GM18502 (cell line): ENCODE measurements around the gene MTMR6.
A peak's percentile ranks its signal among the peaks of the same experiment; 100 is the strongest.

Experiments used
- ATAC-seq: cut with Tn5 transposase; IDR thresholded peaks from one replicate; pipeline ENCODE4 v1.9.1; 2021; ENCODE audit warnings: mild to moderate bottlenecking; ENCODE audit not compliant: unreplicated experiment, poor library complexity

MTMR6 gene

DNA sequence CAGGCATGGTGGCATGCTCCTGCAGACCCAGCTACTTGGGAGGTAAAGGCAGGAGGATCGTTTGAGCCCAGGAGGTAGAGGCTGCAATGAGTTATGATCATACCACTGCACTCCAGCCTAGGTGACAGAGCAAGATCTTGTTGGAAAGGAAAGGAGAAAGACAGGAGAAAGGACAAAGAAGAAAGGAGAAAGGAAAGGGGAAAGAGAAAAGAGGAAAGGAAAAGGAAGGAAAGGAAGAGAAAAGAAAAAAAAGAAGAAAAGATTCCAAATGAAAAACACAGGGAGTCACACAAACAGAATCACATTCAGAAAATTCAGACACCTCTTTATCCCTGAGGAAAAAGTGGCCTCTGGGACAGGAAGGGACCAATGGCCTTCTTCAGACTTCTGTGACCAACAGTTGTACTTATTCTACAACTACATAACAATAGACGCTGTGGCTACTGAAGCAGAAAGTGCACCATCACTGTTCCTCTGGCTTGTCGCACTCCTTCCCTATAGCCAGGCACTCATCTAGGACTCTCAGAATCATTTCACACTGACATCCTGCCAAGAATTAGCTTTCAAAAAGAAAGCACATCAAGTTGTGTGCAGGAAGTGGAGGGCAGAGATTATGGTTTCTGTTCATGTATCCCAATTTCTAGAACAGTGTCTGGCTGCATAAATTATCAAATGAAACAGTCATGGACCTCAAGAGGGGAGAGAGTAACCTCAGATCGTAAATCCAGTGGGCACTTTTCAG is 5.9 kb downstream of the MTMR6 start:
- peak; percentile 73 for ATAC-seq

- ATAC-seq, result no peak
Observed at GRCh38 chr13:25280396-25280795, 6.9 kb downstream of the MTMR6 start.

DNA sequence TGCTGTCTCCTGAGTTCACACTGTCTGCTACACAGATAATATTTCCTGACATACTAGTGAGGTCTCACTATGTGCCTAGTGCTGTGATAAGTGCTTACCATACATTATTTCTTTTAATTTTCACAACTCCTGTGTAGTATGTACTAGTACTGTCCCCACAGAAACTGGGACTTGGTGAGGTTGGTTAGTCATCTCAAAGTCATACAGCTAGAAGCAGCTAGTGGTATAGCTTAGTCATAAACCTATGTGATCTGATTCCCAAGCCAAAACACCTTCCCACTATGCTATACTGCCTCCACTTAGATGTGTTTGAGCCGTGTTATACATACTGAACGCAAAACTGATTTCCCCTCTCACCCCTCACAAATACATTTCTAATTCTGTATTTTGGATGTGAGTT is 10.5 kb downstream of the MTMR6 start:
- peak; percentile 54 for ATAC-seq

GRCh38 chr13:25268561-25268960 is 18.7 kb downstream of the MTMR6 start:
- no peak for ATAC-seq

- no peak for ATAC-seq
Observed at GRCh38 chr13:25267715-25268114, 19.6 kb downstream of the MTMR6 start.

- no peak for ATAC-seq
Observed at GRCh38 chr13:25266706-25267105, 20.6 kb downstream of the MTMR6 start.

GRCh38 chr13:25262261-25262660 is 25.0 kb downstream of the MTMR6 start:
- ATAC-seq, result no peak

DNA sequence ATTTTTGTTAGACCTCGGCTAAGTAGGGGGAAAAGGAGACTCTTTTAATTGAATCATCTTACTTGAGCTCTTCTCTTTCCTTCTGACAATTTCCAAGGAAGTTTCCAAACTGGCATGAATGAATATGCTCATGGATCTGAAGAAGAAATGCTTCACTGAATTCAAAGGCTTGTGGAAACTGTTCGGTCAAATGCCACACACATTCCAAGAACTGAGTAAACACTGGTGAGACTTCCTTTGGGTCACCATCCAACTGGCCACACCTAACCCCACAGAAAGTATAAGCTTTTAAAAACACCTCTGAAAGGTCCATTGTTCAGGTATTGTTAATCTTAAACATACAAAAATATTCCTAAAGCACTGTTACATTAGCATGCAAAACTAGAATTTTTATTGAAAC is 33.6 kb downstream of the MTMR6 start:
- ATAC-seq, result no peak

GRCh38 chr13:25252752-25253151 is 34.5 kb downstream of the MTMR6 start:
- no peak for ATAC-seq

DNA sequence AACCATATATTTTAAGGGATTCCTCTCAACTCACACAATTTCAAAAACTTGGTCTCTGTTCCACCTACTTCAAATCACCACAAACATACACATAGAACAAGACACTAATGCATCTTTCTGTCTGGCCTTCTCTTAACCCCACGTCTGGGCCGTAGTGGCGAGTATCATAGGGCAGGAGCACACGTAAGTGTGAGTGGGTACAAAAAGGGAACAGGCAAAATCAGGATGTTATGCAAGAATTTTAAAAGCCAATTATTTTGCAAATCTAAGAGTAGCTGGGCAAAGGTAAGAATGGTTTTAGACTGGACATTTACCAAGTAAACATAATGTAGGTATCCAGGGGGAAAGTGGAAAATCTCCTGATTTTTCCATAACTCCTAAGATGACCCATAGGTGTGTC is 35.1 kb downstream of the MTMR6 start:
- ATAC-seq, result no peak

DNA sequence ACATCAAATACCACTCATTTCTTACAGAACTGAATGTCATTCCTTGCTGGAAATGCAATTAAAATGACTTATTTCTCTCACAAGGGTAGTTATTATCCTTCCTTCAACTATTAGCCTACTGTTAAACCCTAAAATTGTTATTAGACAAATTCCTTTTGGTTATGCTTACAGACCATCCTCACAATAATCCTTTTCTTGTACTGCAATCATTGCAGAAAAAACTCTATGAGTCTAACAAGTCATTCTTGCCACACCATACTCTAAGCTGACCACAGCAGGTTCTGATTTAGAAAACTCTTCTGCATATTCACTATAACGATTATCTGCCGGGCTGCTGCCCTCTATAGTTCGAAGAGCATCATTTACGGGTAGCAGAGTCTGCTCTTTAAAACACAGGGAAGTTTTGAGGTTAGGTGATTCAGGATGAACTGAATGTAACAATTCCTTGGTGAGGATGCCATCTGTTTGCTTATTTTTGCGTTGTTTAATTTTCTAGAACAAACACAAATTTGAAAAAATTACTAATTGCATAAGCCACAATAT is 38.2 kb downstream of the MTMR6 start:
- ATAC-seq, result peak; percentile 74

DNA sequence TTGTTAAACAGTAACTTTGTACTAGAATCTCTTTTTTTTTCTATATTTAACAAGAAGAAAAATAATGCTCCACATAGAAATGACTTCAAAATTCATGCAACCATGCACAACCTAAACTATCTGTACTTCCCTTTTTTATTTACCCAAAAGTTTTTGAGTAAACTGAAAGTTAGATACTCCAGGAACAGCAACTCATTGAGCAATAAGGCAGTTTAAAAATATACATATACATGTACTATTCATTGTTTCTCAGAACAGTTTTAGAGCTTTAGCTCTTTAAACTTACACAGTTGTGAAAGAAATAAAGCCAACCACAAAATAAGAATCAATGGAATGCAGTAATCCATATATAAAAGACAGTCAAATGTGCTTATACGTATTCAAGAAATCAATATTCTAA is 39.2 kb downstream of the MTMR6 start:
- ATAC-seq, result peak; percentile 55

DNA sequence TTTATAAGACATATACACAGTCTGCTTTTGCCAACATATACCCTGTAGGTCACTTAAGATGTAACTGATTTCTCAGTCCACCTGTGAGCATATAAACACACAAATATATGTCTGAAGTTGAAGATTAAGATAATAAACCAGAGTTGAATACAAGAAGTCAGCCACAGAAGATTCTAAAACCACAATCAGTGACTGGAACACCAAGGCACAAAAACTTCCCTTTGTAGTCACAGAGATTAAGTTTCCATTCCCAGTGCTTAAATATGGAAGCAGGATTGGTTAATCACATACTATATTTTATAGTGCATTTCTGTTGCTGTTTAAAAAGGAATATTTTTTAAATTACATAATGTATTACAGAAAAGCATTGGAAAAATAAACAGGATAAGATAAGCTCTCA is 39.9 kb downstream of the MTMR6 start:
- no peak for ATAC-seq

DNA sequence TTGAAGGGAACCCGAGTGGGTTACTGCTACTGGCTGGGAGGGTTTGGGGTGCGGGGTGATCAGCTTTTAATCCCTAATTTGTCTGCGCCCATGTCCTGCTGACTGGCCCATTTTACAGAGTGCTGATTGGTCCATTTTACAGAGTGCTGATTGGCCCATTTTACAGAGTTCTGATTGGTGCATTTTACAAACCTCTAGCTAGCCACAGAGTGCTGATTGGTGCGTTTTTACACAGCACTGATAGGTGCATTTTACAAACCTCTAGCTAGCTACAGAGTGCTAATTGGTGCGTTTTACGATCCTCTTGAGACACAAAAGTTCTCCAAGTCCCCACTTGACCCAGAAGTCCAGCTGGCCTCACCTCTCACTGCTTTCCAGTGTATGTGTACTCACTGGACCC is 43.2 kb downstream of the MTMR6 start:
- no peak for ATAC-seq

DNA sequence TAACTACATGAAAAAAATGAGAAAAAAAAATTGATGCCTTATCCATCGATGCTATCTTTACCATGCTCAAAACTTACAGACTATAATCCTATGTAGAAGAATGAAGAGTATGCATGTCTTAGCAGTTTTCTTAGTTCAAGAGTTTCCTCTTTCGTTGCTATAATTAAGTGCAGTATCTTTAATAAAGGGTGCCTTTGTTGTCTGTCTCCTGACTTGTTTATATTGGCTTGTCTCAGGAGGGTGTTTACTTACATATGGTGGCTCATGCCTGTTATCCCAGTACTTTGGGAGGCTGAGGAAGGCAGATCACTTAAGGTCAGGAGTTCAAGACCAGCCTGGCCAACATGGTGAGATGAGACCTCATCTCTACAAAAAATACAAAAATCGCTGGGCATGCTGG is 44.3 kb downstream of the MTMR6 start:
- no peak for ATAC-seq

- no peak for ATAC-seq
Observed at GRCh38 chr13:25241007-25241406, 46.3 kb downstream of the MTMR6 start.

- ATAC-seq, result no peak
Observed at GRCh38 chr13:25237083-25237482, 50.2 kb downstream of the MTMR6 start.

DNA sequence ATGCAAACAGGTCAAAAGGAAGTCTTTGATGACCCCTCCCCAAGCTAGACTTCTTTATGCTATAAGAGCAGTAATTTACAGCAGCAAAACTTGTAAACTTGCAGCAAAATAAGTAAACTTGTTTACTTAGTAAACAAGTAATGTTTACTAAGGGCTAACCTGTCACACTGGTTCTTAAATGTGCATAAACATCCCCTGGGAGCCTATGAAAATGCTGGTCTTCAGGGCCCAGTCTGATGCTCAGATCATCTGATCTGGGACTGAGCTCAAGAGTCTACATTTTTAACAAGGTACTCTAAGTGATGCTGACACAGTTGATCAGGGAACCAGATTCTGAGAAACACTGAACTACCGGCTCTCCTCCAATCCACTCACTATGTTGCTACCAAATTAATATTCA is 53.4 kb downstream of the MTMR6 start:
- ATAC-seq, result no peak

- ATAC-seq, result no peak
Observed at GRCh38 chr13:25232937-25233515, 54.3 kb downstream of the MTMR6 start.

- no peak for ATAC-seq
Observed at GRCh38 chr13:25231517-25231916, 55.8 kb downstream of the MTMR6 start.

GRCh38 chr13:25227690-25228089 is 59.6 kb downstream of the MTMR6 start:
- no peak for ATAC-seq

DNA sequence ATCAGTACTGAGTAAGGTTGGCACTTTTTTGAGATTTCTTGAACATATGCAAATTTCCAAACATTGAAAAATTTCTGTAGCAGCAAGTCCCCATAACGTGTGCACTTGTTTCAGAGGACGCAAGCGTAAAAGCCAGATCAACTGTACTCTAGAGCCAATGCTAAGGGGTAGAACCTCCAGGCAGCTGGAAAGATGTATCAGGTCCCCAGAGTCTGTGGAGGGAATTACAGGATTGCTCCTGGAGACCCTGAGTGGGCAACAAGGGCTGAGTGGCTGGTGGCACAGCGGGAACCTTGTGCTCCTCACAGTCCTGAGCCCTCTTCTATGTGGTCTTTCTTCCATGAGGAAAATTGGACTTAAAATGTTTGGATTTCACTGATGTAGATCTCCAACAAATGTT is 61.3 kb downstream of the MTMR6 start:
- no peak for ATAC-seq
